Measurements from ENCODE around the gene ULK2. TPM values are rescaled to one million over a fixed set of nuclear protein-coding genes. Genes with fewer than 3 reads are reported as not detected.

ULK2 gene
- total and polyA plus RNA-seq, 11 donors: 4.6 to 25.6 (median 17.7) TPM

DNA sequence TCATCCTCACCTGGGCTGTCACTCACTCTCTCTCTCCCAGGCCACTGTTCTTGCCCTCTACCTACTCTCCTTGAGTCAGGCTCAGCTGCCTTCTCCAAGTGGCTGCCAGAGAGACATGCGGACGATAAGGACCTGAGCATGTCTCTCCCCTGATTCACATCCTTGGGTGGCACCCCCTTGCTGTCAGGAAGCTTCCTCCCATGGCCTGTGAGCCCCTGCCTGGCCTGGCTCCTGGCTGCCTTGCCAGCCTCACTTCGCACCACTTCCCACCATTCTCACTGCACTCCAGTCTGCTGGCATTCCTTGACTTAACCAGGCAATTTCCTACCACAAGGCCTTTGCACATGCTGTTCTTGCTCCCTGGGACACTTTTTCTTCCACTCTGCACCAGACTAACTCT lies 116.9 kb downstream of the ULK2 start:
- Histone ChIP-seq H3K27ac (no peak overlapping the region), H3K9me3 (no peaks in the 10 kb centered on the region), H3K36me3 (no peaks in the 10 kb centered on the region), H3K27me3 (no peaks in the 10 kb centered on the region), H3K4me1 (peaks cover 0 to 15% (median 2%) of the 10 kb centered on the region in 12 donors), H3K4me3 (no peak overlapping the region)
- DNase-seq (peak in 1 of 5 donors; percentile 3), ATAC-seq (no peak)
- intact Hi-C loops (cut with DNase I): loop anchor here in 5 of 10 donors (5.0 to 10.0 kb wide), 4 partner anchors 44 to 106 kb away; partner anchors contain the start of gene ALDH3A2 (in 3 of the 5)
- 88 to 97% (median 89%) methylated on average over 3 of the region's 3 CpGs for WGBS, 4 donors
- TF ChIP-seq POLR2A (IDR thresholded peaks at IDR 0.05): no peak
- TF ChIP-seq, protein P1, sequence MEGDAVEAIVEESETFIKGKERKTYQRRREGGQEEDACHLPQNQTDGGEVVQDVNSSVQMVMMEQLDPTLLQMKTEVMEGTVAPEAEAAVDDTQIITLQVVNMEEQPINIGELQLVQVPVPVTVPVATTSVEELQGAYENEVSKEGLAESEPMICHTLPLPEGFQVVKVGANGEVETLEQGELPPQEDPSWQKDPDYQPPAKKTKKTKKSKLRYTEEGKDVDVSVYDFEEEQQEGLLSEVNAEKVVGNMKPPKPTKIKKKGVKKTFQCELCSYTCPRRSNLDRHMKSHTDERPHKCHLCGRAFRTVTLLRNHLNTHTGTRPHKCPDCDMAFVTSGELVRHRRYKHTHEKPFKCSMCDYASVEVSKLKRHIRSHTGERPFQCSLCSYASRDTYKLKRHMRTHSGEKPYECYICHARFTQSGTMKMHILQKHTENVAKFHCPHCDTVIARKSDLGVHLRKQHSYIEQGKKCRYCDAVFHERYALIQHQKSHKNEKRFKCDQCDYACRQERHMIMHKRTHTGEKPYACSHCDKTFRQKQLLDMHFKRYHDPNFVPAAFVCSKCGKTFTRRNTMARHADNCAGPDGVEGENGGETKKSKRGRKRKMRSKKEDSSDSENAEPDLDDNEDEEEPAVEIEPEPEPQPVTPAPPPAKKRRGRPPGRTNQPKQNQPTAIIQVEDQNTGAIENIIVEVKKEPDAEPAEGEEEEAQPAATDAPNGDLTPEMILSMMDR (IDR thresholded peaks at IDR 0.05): no peak

- Histone ChIP-seq H3K27me3 (no peaks in the 10 kb centered on the region), H3K36me3 (no peaks in the 10 kb centered on the region), H3K4me3 (no peak overlapping the region), H3K4me1 (peaks cover 0 to 20% (median 5%) of the 10 kb centered on the region in 12 donors), H3K9me3 (no peaks in the 10 kb centered on the region), H3K27ac (no peak overlapping the region)
- intact Hi-C loops (cut with DNase I): loop anchor here in 5 of 10 donors (5.0 to 10.0 kb wide), 4 partner anchors 43 to 105 kb away; partner anchors contain the start of gene ALDH3A2 (in 3 of the 5)
- ATAC-seq (no peak), DNase-seq (peak in 1 of 5 donors; percentile 5)
- TF ChIP-seq, protein P1 (IDR thresholded peaks at IDR 0.05): no peak
- TF ChIP-seq POLR2A (IDR thresholded peaks at IDR 0.05): no peak
- WGBS, 4 donors: 89 to 94% (median 92%) methylated on average over 9 of the region's 9 CpGs
Measured at GRCh38 chr17:19750020-19750572, 117.6 kb downstream of the ULK2 start.

DNA sequence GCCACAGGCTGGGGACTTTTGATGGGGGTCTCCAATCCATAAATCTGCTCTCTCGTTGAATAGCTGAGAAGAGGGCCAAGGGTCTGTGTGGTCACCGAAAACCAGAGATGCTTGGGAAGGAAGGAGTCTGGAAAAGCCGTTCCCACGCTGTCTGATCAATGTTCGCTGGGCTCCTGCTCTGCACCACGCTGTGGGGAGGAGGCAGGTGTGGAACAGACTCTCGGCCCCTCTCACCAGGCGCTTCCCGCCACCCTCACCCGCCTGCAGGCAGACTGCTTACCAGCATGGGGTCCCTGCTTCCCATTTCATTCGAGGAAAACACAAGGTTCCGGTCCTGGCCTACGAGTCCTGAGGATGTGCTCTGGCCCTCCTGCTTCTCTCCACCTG lies 118.9 kb downstream of the ULK2 start:
- H3K36me3 ChIP-seq: no peaks in the 10 kb centered on the region
- TF ChIP-seq, protein P1 (IDR thresholded peaks at IDR 0.05): no peak
- no peak for TF ChIP-seq POLR2A (IDR thresholded peaks at IDR 0.05)
- H3K27me3 ChIP-seq: no peaks in the 10 kb centered on the region
- no peak overlapping the region for H3K27ac ChIP-seq
- 72 to 82% (median 78%) methylated on average over 13 of the region's 13 CpGs for WGBS, 4 donors
- no peaks in the 10 kb centered on the region for H3K9me3 ChIP-seq
- no peak for DNase-seq
- no peak for ATAC-seq
- peaks cover 0 to 21% (median 7%) of the 10 kb centered on the region in 12 donors for H3K4me1 ChIP-seq
- intact Hi-C loops (cut with DNase I): loop anchor here in 2 of 10 donors (10.0 kb wide), 2 partner anchors 84 to 104 kb away; partner anchors contain the start of gene ALDH3A2 (in 1 of the 2)
- no peak overlapping the region for H3K4me3 ChIP-seq

- DNase-seq (peak in 1 of 5 donors; percentile 57), ATAC-seq (no peak)
- intact Hi-C loops (cut with DNase I): loop anchor here in 2 of 10 donors (10.0 kb wide), 2 partner anchors 83 to 103 kb away; partner anchors contain the start of gene ALDH3A2 (in 1 of the 2)
- no peak within 1 kb of the TSS for H3K27ac ChIP-seq
- H3K9me3 ChIP-seq: no peaks in the 10 kb centered on the region
- no peaks in the 10 kb centered on the region for H3K27me3 ChIP-seq
- no peak within 1 kb of the TSS for H3K4me3 ChIP-seq
- peaks cover 0 to 17% (median 7%) of the 10 kb centered on the region in 12 donors for H3K4me1 ChIP-seq
- H3K36me3 ChIP-seq: no peaks in the 10 kb centered on the region
- TF ChIP-seq, protein P1 (IDR thresholded peaks at IDR 0.05): no peak
- WGBS, 4 donors: 59 to 69% (median 62%) methylated on average over 19 to 25 of the region's 25 CpGs
Measured at GRCh38 chr17:19747829-19748806, 119.6 kb downstream of the ULK2 start, which contains the start of gene ALDH3A1. TSS of gene ALDH3A1 (minus strand) at chr17:19748298. CDS start at chr17:19745129, 3,169 bp downstream.

All from heart left ventricle (tissue), 16 donors.